Activated effector memory CD4-positive, alpha-beta T cell treated with anti-CD3 and anti-CD28 coated beads, Interleukin-2, amount 50 U/mL, for 16 hours (primary cell): ENCODE data around the gene DIP2C.
A peak's percentile ranks its signal among the peaks of the same experiment; 100 is the strongest.
"Not testable (repeated sequence)": the region's sequence is repeated elsewhere in the genome, so short reads cannot be mapped to it uniquely, and the experiment has no call there.

Experiments
- DNase-seq: peaks from one replicate; pipeline ENCODE4 v3.0.0-alpha.2; 2020

The DIP2C gene

DNA sequence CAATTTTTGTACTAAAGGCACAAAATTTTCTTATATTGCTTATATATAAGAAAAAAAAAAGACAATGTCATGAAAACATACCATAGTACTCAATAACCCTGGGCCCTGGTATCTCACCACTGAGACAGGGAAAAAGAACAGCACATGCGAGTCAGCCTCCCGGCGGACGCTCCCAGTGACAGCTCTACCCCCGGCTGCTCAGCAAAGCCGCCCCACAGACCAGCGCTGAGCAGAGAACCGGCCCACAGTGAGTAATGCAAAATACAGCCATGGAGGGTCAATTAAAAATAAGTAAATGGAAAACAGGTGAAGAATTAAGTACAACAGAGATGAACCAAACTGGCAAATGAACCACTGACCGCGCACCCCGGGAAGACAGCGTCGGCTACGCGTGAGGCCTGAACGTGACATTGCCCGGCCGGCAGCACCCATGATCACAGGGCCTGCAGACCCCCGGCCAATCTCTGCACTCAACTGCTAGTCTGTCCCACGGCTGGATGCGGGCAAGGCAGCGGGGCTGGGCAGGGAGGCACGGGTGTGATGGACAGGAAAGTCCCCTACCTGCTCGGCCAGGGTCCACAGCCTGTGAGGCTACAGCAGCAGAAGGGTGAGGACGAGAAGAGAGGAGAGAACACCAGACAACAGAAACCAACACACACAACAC lies 378.4 kb downstream of the DIP2C start:
- no peak for DNase-seq

DNA sequence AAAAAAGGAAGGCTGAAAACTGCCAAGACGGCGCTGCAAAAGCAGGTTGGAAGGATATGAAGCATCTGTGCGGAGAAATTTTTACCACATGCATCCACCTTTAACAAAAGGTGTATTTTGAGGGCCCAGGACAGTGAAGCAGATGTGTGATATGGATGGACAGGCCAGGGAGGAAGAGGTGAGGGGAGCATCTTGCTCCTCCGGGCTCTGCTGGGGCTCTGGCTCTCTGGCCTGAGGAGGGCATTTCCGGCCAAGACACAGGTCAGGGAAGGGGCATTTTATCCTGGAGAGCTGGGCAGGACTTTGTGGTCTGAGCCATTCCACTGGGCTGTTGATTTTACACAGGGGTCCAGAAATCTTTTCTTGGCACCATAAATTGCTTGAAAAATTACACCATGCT lies 379.1 kb downstream of the DIP2C start:
- DNase-seq = no peak

GRCh38 chr10:308572-309085 lies 380.8 kb downstream of the DIP2C start:
- no peak for DNase-seq

GRCh38 chr10:308101-308500 lies 381.4 kb downstream of the DIP2C start:
- no peak for DNase-seq

DNA sequence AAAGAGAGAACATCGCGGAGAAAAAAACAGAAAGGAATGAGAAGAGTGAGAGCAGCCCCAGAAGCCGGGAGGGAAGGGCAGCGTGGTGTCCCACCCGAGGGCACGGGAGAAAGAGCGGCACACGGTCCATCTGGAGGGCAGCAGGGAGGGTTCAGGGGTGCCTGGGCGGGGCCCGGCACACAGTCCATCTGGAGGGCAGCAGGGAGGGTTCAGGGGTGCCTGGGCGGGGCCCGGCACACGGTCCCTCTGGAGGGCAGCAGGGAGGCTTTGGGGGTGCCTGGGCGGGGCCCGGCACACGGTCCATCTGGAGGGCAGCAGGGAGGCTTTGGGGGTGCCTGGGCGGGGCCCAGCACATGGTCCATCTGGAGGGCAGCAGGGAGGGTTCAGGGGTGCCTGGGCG lies 381.8 kb downstream of the DIP2C start:
- no peak for DNase-seq

DNA sequence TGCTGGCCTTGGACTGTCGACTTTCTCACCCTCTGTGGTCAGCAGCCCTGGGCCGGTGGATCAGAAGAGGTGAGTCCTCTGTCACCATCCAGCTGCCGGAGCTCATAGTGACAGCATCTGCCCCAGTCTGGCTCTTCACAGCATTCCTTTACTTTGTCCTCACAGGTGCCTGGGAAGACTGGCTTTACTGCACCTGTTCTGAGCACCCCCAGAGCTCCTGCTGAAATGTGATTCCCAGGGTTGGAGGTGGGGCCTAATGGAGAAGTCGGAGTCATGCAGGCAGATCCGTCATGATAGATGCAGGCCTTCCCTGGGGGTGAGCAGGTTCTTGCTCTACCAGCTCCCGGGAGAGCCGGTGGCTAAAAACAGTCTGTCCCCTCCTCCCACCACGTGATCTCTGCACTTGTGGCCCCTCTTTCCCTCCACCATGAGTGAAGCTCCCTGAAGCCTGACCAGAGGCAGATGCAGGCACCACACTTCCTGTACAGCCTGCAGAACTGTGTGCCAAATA lies 382.7 kb downstream of the DIP2C start:
- DNase-seq = no peak

DNA sequence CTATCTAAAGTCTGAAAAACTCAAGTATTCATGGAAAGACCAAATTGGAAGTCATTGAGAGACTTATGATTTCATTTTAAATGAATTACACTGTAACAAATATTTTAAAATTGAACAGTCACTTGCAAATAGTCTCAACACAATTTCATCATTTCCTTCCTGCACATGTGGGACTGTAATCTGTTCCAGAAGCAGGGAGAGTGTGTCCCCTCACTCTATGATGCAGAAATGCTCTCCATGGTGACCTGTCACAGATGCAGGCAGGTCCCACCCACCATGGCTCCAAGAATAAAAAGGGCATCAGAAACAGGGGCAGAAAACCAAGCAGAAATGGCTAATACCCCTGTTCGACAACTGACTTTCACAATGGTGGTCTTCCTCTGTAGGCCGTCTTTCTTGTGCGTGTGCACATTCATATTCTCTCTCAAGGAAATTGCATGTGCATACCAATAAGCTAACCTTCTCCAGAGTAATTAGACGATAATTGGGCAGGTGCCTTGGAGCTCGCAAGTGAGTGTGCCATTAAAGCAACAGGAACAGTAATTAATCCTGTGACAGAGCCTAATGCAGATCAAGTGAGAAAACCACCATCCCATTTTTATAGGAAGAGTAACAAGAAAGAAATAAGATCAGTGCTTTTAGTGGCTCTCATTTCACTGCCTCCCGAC lies 383.3 kb downstream of the DIP2C start:
- DNase-seq = no peak

DNA sequence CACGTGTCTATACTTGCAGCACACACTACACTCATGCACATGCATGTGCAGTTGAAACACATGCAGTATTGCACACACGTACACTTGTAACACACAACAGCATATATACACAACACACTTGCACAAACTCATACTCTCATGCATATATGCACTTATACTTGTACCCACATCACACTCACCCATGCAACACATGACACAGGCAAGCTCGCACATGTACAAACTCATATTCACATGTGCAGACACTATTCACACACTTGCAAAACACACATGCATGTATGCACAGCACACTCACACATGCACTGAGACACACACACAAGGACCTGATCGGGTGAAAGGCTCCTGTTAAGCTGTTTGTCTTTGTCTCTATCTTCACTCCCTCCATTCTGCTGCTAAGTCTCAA lies 384.4 kb downstream of the DIP2C start:
- no peak for DNase-seq

DNA sequence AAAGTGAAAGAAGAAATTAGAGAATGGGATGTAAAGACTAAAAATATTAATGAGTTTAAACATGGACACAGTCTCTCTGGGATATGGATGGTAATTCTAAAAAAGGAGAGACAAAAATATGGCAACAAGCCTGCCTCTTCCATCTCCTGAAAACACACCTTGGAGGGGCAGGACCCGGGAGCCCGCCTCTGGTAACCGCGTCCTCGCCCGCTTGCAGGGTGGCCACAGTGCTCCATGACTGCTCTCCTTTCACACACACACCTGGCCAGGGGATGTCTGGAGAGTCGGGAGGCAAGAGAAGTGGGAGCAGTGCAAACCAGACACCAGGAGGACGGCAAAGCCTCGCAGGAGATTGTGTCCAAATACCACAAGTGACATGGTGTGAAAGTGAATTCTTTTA lies 387.9 kb downstream of the DIP2C start:
- no peak for DNase-seq

- not testable (repeated sequence) for DNase-seq
These were observed 388.9 kb downstream of the DIP2C start for GRCh38 chr10:300580-300979.

DNA sequence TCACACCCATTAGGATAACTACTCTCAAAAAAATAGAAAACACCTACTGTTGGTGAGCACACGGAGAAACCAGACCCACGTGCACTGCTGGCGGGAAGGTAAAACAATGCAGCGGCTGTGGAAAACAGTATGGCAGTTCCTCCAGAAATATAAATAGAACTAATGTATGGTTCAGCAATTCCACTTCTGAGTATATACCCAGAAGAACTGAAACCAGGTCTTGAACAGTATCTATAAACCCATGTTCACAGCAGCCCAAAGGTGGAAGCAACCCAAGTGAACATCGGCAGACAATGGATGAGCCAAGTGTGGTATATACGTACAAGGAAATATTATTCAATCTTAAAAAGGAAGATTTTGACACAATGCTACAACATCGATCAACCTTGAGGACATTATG lies 389.5 kb downstream of the DIP2C start:
- no peak for DNase-seq

DNA sequence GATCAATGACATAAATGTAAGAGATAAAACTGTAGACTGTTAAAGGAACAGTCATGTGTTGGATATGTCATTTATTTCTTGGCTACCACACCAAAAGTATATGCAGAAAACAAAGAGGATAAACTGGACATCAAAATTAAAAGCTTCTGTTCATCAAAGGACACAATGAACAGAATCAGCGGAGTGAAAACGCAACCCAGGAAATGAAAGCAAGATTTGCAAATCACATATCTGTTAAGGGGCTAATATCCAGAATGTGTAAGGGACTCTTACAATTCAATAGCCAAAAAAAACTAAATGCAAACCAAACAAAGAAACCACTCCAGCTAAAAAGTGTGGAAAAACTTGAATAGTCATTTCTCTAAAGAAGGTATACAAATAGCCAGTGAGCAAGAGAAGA lies 390.0 kb downstream of the DIP2C start:
- no peak for DNase-seq

- no peak for DNase-seq
These were observed 391.4 kb downstream of the DIP2C start for GRCh38 chr10:298033-298432.

DNA sequence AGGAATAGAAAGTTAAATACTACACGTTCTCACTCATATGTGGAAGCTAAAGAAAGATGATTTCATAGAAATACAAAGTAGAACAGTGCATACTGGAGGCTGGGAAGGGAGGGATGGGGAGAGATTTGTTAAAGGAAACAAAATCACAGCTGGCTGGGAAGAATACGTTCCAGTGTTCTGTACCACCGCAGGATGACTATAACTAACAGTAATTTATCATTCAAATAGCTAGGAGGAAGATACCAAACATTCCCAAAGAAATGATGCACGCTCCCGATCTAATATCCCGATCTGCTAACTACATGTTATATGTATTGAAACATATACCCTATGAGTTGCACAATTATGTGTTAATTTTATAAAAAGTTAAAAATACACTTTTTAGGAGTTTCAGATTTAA lies 391.9 kb downstream of the DIP2C start:
- DNase-seq = no peak

DNA sequence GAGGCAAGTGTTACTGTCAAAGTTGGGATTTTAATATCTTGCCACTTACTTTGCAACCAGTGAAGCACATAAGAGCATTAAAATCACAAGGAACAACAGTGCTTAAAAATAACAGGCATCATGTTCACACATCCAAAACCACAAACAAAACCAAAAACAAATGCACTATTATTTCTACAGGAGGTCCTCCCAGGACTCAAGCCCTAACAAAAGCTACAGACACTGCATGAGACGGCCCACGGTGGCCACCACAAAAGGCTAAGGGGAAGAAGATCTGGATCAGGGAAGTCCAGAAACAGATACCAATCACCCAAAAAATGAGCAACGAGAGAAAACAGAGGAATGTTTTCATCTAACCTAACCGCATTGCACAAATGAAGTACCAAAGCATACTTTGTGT lies 395.8 kb downstream of the DIP2C start:
- DNase-seq = no peak

DNA sequence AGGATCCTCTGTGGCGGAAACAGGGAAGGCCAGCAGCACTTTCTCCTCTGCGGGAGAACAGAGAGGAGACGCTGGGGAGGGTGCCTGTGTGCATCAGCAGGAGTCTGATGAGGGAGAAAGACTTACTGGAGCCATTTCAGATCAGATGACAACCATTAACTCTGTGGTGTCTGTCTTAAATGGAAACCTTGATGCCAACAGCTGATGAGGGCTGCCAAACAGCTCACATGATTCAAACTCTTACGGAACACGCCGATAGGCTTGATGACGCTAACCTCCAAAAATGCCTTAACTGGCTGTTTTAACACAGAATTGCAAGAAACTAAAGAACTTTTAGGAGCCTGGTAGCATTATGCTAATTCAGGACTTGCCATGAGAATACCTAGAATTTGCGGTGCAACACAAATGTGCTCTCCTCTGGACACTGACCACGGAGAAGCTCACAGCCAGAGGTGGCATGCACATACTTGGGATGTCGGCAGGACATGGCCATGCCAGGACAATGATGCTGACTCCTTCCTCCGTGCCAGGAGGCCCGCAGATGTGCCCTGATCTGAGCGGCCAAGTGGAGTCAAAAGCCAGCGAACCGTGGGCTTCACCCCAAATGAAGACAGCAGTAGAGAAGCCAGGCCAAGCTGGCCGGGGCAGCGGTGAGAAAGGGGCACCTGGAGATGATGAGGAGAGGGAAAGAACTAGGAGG lies 399.3 kb downstream of the DIP2C start:
- DNase-seq = no peak

- no peak for DNase-seq
These were observed 399.9 kb downstream of the DIP2C start for GRCh38 chr10:289581-289980.

DNA sequence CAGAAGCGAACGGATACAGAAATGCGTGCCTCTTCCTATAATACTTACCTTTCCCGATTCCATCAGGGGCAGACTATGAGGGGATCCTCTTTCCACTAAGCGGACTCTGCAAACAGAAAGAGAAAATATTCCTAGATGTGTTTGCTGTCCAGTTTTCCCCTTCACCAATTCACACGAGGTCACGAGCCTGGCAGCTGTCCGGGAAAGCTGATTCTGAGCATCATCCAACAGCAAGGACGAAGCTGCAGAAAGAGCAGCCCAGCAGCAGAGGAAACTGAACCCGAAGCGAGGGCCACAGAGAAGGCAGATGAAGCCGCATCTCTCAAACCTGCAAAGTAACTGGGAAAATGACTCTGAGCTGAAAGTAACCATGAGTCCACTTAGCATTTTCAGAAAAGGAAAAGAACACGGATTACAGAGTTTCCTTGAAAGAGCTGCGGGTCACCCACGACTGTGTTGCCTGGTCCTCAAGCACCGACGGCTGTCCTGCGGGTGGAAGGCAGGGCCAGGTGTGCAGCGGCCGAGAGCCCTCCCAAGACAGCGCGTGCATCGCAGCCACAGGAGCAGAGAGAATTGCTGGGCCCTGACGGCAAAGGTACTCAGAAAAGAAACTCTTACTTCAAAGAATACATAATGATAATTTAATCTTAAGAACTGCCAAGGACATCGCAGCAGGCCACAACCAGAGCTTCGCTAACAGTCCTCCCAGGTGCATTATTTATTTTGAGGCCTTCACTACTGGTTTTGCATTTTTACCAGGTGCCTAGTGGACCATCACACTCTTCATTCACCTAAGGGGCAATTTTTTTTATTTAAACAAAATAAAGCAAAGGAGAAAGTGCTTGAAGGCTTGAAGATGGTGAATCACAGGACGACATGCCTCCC lies 400.9 kb downstream of the DIP2C start:
- no peak for DNase-seq

- DNase-seq = no peak
These were observed 401.7 kb downstream of the DIP2C start for GRCh38 chr10:287814-288213.

GRCh38 chr10:287026-287709 lies 402.3 kb downstream of the DIP2C start:
- DNase-seq = no peak

GRCh38 chr10:285216-285615 lies 404.3 kb downstream of the DIP2C start:
- DNase-seq = no peak

GRCh38 chr10:283916-284356 lies 405.5 kb downstream of the DIP2C start:
- DNase-seq = peak; percentile 79
